ENCODE data around the gene KDM2B. TPM values are rescaled to one million over a fixed set of nuclear protein-coding genes. Genes with fewer than 3 reads are reported as not detected.
A peak's percentile ranks its signal among the peaks of the same experiment; 100 is the strongest.

KDM2B gene
- total and polyA plus RNA-seq, 2 of the 8 experiments (the other 6 are each of a cell fraction or from before 2014, with no cell fraction given): 111 to 162 TPM

- H3K9ac ChIP-seq (replicated peaks in 1 of 4; ENCODE audit: extremely low read depth in 1 of 4, low read depth in 3 of 4, low read length in 3 of 4): no peak overlapping the region
- no peak overlapping the region for H2AK5ac ChIP-seq (ENCODE audit: low read depth, low read length)
- H4K91ac ChIP-seq (replicated peaks; ENCODE audit: insufficient read length, low read length): no peak overlapping the region
- H3K4me2 ChIP-seq (ENCODE audit: insufficient read depth in 1 of 2, low read depth in 2 of 2, low read length in 2 of 2): no peak overlapping the region
- DNase-seq (ENCODE audit: low read depth in 1 of 2, low spot score in 2 of 2) (no peak), FAIRE-seq (no peak)
- H3K23ac ChIP-seq (ENCODE audit: insufficient read length): no peak overlapping the region
- H3K23me2 ChIP-seq (ENCODE audit: low read depth, low read length): no peaks in the 10 kb centered on the region
- H3K56ac ChIP-seq (replicated peaks; ENCODE audit: insufficient read length, low read depth, low read length): no peak overlapping the region
- H2BK15ac ChIP-seq (ENCODE audit: low read length): no peak overlapping the region
- no peaks in the 10 kb centered on the region; a peak in 2 of 7 replicates for H3K4me1 ChIP-seq (replicated peaks in 1 of 4; ENCODE audit: control insufficient read depth in 3 of 4, insufficient read depth in 4 of 4, low read length in 3 of 4)
- no peak overlapping the region for H2BK120ac ChIP-seq (replicated peaks; ENCODE audit: low read depth, low read length)
- no peak overlapping the region for H2AFZ ChIP-seq (ENCODE audit: low read length)
- CTCF ChIA-PET (ENCODE audit: partially characterized antibody): interaction anchor here (0.9 to 7.3 kb wide), 9 partner anchors 9 to 193 kb away, joined by 3 to 46 read pairs (median 3); no protein-coding TSS in a partner anchor
- H3K79me1 ChIP-seq (ENCODE audit: low read depth, low read length): peaks cover 10% of the 10 kb centered on the region; the same call in 1 of the 2 replicates
- H4K5ac ChIP-seq (ENCODE audit: insufficient read length, low read depth, low read length): no peak overlapping the region
- POLR2A ChIA-PET (ENCODE audit: partially characterized antibody): interaction anchor here (0.5 to 1.5 kb wide), 4 partner anchors 23 to 72 kb away, joined by 3 to 4 read pairs (median 3); no protein-coding TSS in a partner anchor
- no peak overlapping the region for H2BK12ac ChIP-seq (ENCODE audit: low read depth, low read length)
- H3K18ac ChIP-seq (ENCODE audit: extremely low read depth, low read length): no peak overlapping the region
- no peak overlapping the region for H3K27ac ChIP-seq (ENCODE audit: low read depth, low read length)
- H3K14ac ChIP-seq (ENCODE audit: insufficient read length): no peak overlapping the region
- H3K4me3 ChIP-seq (ENCODE audit: extremely low read depth in 1 of 4, insufficient read depth in 2 of 4, low read depth in 3 of 4, low read length in 4 of 4): no peak overlapping the region
- H2BK20ac ChIP-seq (ENCODE audit: low read length): no peak overlapping the region
- 92% methylated on average over 13 of the region's 16 CpGs; no CpG with 5 or more reads in 1 of the 2 experiments for WGBS, 2 experiments (ENCODE audit: extremely low coverage in 1 of 2, insufficient coverage in 1 of 2, insufficient read length in 1 of 2, insufficient replicate concordance in 2 of 2, low coverage in 1 of 2, low lambda C conversion rate in 2 of 2, missing lambda C conversion rate in 1 of 2)
- peaks cover 5 to 13% of the 10 kb centered on the region in 2 experiments for H4K20me1 ChIP-seq (replicated peaks in 1 of 2; ENCODE audit: control insufficient read depth in 1 of 2, insufficient read depth in 2 of 2, low read length in 2 of 2)
- H3K9me3 ChIP-seq (ENCODE audit: insufficient read depth in 2 of 2, low read depth in 1 of 2, low read length in 1 of 2): no peaks in the 10 kb centered on the region
- no peak overlapping the region for H3K4ac ChIP-seq (replicated peaks; ENCODE audit: insufficient read length, low read depth, low read length)
- peak overlapping the region; percentile 9; the same call in 1 of the 2 replicates for H4K8ac ChIP-seq (ENCODE audit: extremely low read depth, insufficient read depth, low read length)
- no peak overlapping the region; the same call in 1 of the 2 replicates for H2BK5ac ChIP-seq (ENCODE audit: low read depth, low read length)
- peaks cover 0 to 30% of the 10 kb centered on the region in 2 experiments; a peak in 2 of 4 replicates for H3K79me2 ChIP-seq (ENCODE audit: control insufficient read depth in 1 of 2, insufficient read depth in 2 of 2, low read length in 2 of 2)
- peaks cover 2 to 32% (median 15%) of the 10 kb centered on the region in 4 experiments; a peak in 7 of 8 replicates for H3K36me3 ChIP-seq (ENCODE audit: control insufficient read depth in 2 of 4, insufficient read depth in 4 of 4, low read length in 3 of 4)
- no peaks in the 10 kb centered on the region for H3K27me3 ChIP-seq (replicated peaks in 1 of 4; ENCODE audit: control insufficient read depth in 3 of 4, extremely low read depth in 1 of 4, insufficient read depth in 3 of 4, low read length in 3 of 4)
- TF ChIP-seq TAF7 (optimal IDR thresholded peaks at IDR 0.05; ENCODE audit: borderline replicate concordance, low read depth, low read length) (no peak), ASH2L (IDR thresholded peaks at IDR 0.05; ENCODE audit: low read length) (no peak), RFX5 (IDR thresholded peaks at IDR 0.05; ENCODE audit: borderline replicate concordance, low read depth, low read length) (no peak), SUZ12 (IDR thresholded peaks at IDR 0.05; ENCODE audit: low read length) (no peak), EZH2 (IDR thresholded peaks at IDR 0.05; ENCODE audit: low read depth, low read length, severe bottlenecking) (no peak), CREB1 (IDR thresholded peaks at IDR 0.05) (no peak), SP4 (IDR thresholded peaks at IDR 0.05; ENCODE audit: low read length) (no peak), KDM1A (IDR thresholded peaks at IDR 0.05; ENCODE audit: borderline replicate concordance, low read length) (no peak), SIN3A (conservative IDR thresholded peaks at IDR 0.05 in 1 of 2, IDR thresholded peaks at IDR 0.05 in 1 of 2; ENCODE audit: low read depth in 1 of 2, low read length in 2 of 2) (no peak), BCL11A (IDR thresholded peaks at IDR 0.05; ENCODE audit: low read depth in 2 of 2, low read length in 2 of 2) (no peak)
Observed at GRCh38 chr12:121489874-121490273, 90.9 kb downstream of the KDM2B start.
